Ishikawa (cell line): ENCODE results near the gene ATP2A2.

Experiments
- CEBPB ChIP-seq: IDR thresholded peaks from 2 replicates; pipeline ENCODE4 v1.6.1; 2012
- CREB1 ChIP-seq: IDR thresholded peaks from 2 replicates; pipeline ENCODE4 v1.6.1; 2012; ENCODE audit warnings: low read depth
- EGR1 ChIP-seq: IDR thresholded peaks from 2 replicates; pipeline ENCODE4 v1.6.1; 2012
- EP300 ChIP-seq: IDR thresholded peaks from 2 replicates; pipeline ENCODE4 v1.6.1; 2012; ENCODE audit warnings: borderline replicate concordance
- FOXM1 ChIP-seq: IDR thresholded peaks from 2 replicates; pipeline ENCODE4 v1.6.1; 2012; ENCODE audit warnings: low read depth, borderline replicate concordance
- NFIC ChIP-seq: IDR thresholded peaks from 2 replicates; pipeline ENCODE4 v1.6.1; 2012
- RAD21 ChIP-seq: IDR thresholded peaks from 2 replicates; pipeline ENCODE4 v1.6.1; 2012; ENCODE audit warnings: low read depth
- REST ChIP-seq: IDR thresholded peaks from 2 replicates; pipeline ENCODE4 v1.6.1; 2012; ENCODE audit warnings: low read depth, mild to moderate bottlenecking
- TAF1 ChIP-seq: IDR thresholded peaks from 2 replicates; pipeline ENCODE4 v1.6.1; 2012; ENCODE audit warnings: low read depth, mild to moderate bottlenecking
- TCF12 ChIP-seq: IDR thresholded peaks from 2 replicates; pipeline ENCODE4 v1.6.1; 2012; ENCODE audit warnings: low read depth
- TEAD4 ChIP-seq: IDR thresholded peaks from 2 replicates; pipeline ENCODE4 v1.6.1; 2012
- USF1 ChIP-seq: IDR thresholded peaks from 2 replicates; pipeline ENCODE4 v1.6.1; 2012
- YY1 ChIP-seq: IDR thresholded peaks from 2 replicates; pipeline ENCODE4 v1.6.1; 2012; ENCODE audit warnings: low read depth
- ZBTB7A ChIP-seq: IDR thresholded peaks from 2 replicates; pipeline ENCODE4 v1.6.1; 2012; ENCODE audit warnings: low read depth
- TF ChIP-seq, protein P1 (sequence below): IDR thresholded peaks from 2 replicates; pipeline ENCODE4 v1.6.1; 2012

ATP2A2 gene

DNA sequence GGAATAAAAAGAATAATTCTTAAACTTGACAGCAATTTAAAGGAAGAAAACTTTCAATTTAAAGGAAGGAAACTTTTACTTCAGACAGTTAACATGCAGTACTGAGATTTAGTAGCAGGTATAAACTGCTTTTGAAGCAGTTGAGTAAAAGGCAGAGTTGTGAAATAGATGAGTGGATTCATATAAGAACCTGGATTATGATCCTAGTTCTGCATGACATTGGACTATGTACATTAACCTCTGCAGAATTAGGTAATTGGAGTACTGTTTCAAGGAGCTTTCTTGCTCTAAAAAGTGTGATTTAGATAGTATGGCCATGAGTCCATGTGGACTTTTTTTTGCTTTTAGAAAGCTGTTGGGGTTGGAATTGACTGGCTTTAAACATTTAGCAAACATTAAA is 29.7 kb downstream of the ATP2A2 start:
- TF ChIP-seq NFIC (no peak), CEBPB (no peak), USF1 (no peak), TEAD4 (no peak), ZBTB7A (no peak)

GRCh38 chr12:110311903-110312302 is 30.9 kb downstream of the ATP2A2 start:
- TF ChIP-seq TEAD4 (no peak), YY1 (no peak)

DNA sequence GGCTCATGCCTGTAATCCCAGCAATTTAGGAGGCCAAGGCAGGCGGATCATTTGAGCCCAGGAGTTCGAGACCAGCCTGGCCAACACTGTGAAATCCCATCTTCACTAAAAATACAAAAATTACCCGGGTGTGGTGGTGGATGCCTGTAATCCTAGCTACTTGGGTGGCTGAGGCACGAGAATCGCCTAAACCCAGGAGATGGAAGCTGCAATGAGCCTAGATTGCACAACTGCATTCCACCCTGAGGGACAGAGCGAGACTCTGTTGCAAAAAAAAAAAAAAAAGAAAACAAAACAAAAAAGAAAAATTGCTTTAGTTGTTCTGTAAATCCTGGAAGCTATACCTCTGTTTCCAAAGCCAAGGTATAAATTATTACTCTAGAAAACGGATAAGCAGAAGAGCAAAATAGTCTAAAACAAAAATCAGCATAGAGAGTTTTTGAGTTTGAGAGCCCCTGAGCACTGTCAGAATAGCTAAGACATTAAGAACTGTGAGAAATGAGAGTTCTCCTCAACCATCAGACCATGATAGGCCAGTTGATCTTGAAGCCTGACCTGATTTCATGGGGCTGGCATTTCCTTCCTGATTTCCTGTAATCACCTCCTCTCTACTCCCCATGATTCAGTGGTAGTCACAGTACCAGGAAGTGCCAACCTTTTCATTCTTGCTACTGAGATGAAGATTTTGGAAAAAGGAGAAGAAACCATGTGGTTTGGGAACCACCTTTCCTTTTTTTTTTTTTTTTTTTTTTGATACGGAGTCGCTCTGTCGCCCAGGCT is 31.7 kb downstream of the ATP2A2 start:
- TF ChIP-seq CEBPB (peak; percentile 84), YY1 (no peak)

GRCh38 chr12:110314308-110314707 is 33.3 kb downstream of the ATP2A2 start:
- no peak for TF ChIP-seq CEBPB

GRCh38 chr12:110316861-110317260 is 35.8 kb downstream of the ATP2A2 start:
- TF ChIP-seq USF1 (no peak), TCF12 (no peak), CREB1 (no peak), TAF1 (no peak), NFIC (no peak), TEAD4 (no peak), YY1 (no peak), REST (no peak), FOXM1 (no peak), RAD21 (no peak), EGR1 (no peak), EP300 (no peak)

DNA sequence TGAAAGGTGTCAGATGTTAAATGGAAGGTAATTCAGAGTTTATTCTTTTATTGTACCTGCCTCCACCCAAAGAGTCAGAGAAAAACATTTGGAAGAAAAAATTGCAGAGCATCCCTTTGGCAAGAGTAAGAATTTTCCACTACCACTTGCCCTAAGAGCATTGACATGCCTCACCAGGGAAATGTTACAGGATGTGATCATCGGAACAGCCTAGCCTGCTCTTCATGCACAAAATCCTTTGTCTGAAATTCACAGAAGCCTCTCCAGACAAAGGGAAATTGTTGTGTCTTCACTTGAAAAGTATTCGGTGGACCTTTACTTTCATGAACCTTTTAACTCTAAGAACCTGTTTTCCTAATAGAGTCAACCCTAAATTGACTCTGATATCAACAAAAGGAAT is 36.9 kb downstream of the ATP2A2 start:
- TF ChIP-seq CREB1 (no peak), REST (no peak), RAD21 (no peak), USF1 (no peak), FOXM1 (no peak), TEAD4 (no peak), TAF1 (no peak), EP300 (no peak), ZBTB7A (no peak), TCF12 (no peak), EGR1 (no peak), CEBPB (no peak)
- TF ChIP-seq, protein P1, sequence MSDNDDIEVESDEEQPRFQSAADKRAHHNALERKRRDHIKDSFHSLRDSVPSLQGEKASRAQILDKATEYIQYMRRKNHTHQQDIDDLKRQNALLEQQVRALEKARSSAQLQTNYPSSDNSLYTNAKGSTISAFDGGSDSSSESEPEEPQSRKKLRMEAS, result no peak

GRCh38 chr12:110320550-110320949 is 39.5 kb downstream of the ATP2A2 start:
- TF ChIP-seq TAF1 (no peak), FOXM1 (no peak), TEAD4 (no peak), RAD21 (no peak), CEBPB (no peak), YY1 (no peak), EP300 (no peak), TCF12 (no peak), CREB1 (no peak), NFIC (no peak), USF1 (no peak), REST (no peak), EGR1 (no peak), ZBTB7A (no peak)
- TF ChIP-seq, protein P1, result no peak
